ENCODE measurements around the gene CROCC2. TPM values are rescaled to one million over a fixed set of nuclear protein-coding genes. Genes with fewer than 3 reads are reported as not detected.

Gene CROCC2
- total RNA-seq, 1 donor, result not detected

DNA sequence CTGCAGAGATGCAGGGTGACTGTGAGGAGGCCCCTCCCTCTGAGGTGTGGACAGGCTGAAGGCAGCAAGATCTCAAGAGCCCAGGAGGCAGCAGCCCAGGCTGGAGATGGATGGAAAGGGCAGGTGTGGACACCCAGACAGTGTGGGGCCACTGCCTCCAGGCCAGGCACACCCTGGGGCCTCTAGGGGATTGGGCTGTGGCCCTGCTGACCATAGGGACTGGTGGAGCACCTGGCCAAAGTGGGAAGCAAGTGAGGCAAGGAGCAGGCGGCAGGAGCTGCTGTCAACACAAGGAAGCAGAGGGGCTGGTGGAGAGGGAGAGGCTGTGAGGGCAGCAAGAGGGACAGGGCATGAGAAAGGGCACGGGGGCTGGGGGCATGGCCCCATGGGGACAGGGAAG is 103.1 kb downstream of the CROCC2 start:
- Histone ChIP-seq H3K4me1 (ENCODE audit: insufficient read depth, low read length) (peaks cover 18% of the 10 kb centered on the region), H3K9me3 (ENCODE audit: low read depth, low read length) (peaks cover 6% of the 10 kb centered on the region), H3K4me3 (ENCODE audit: low read length) (no peak overlapping the region), H3K27me3 (ENCODE audit: insufficient read depth, low read length) (no peaks in the 10 kb centered on the region)

DNA sequence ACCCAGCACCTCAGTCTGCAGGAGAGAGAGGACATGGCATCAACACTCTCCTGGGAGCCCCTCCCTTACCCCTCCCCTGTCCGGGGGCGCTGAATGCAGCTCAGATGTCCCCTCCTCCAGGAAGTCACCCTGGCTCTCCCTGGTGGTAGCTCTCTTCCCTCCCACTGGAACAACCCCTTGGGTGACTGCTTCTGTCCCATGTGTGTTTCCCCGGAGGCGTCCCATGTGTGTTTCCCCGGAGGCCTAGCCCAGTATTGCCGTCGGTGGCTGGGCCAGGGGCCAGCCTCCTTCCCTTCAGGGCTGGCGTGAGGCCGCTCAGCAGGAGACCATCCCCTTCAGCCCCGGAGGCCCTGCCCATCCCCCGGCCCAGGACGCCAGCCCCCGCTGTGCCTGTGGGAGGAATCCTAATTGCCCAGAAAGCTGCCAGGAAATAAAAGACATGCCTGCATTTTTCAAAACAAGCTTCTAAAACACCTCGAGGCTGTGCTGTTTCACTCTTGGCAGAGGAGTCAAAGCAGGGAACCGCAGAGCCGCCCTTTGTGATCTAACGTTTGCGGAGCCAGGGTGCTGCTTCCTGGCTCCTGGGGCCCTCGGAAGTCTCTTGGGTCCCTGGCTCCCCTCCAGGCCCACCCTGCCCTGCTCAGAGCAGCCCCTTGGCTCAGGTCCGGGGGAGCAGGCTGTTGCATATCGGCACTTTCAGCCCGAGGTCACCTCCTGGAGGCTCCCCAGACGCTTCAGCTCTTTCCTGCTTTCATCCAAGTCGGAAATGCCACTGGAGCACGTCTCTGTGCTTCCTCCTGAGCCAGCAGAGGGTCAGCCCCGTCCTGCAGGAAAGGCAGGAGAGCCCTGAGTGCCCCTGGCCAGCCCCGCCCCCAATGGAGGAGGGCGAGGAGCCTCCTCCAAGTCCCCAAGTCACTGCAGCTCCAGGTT is 103.7 kb downstream of the CROCC2 start:
- Histone ChIP-seq H3K4me1 (ENCODE audit: insufficient read depth, low read length) (peaks cover 18% of the 10 kb centered on the region), H3K4me3 (ENCODE audit: low read length) (no peak overlapping the region), H3K9me3 (ENCODE audit: low read depth, low read length) (peaks cover 5% of the 10 kb centered on the region), H3K27me3 (ENCODE audit: insufficient read depth, low read length) (no peaks in the 10 kb centered on the region)

DNA sequence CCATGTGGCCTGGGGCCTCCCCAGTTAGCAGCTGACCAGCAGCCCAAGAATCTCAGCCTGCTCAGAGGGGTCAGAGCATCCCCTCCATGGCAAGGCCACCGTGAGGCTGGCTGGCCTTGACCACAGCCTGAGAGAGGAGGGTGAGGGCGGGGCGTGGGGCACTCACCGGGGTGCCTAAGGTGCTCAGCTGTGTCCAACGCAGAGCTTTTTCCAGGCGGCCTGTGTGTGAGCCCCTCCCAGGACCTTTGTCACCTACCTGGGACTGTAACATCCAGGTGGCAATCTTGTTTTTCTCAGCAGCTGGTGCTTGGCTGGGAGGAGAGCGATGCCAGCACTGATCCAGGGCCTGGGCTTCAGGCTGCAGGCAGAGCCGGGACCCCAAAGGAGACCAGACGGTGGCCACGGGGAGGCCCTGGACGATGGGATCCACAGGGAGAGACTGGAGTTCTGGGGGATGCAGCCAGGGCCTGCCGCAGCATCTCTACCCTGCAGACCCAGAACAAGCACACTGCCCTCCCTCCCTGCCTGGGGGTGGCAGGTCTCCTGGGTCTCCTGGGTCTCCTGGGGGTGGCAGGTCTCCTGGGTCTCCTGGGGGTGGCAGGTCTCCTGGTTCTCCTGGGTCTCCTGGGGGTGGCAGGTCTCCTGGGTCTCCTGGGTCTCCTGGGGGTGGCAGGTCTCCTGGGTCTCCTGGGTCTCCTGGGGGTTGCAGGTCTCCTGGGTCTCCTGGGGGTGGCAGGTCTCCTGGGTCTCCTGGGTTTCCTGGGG is 104.6 kb downstream of the CROCC2 start:
- H3K9me3 ChIP-seq (ENCODE audit: low read depth, low read length), result peaks cover 2% of the 10 kb centered on the region
- H3K27me3 ChIP-seq (ENCODE audit: insufficient read depth, low read length), result no peaks in the 10 kb centered on the region
- H3K4me3 ChIP-seq (ENCODE audit: low read length), result no peak overlapping the region
- H3K4me1 ChIP-seq (ENCODE audit: insufficient read depth, low read length), result peaks cover 18% of the 10 kb centered on the region

DNA sequence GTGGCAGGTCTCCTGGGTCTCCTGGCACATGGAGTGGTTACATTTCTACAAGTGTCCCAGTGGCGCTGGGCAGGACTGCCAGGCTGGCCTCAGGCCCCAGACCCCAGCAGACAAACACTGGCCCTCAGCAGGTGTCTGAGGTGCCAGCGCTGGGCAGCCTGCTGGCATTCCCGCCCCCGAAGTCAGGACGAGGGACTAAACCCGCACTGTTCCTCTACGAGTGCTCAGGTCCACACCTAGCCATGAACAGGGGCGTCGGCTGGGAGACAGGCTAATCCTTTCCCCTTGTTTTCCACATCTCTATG is 105.1 kb downstream of the CROCC2 start:
- no peak overlapping the region for H3K4me3 ChIP-seq (ENCODE audit: low read length)
- H3K4me1 ChIP-seq (ENCODE audit: insufficient read depth, low read length), result peaks cover 18% of the 10 kb centered on the region
- H3K9me3 ChIP-seq (ENCODE audit: low read depth, low read length), result no peaks in the 10 kb centered on the region
- H3K27me3 ChIP-seq (ENCODE audit: insufficient read depth, low read length), result no peaks in the 10 kb centered on the region

DNA sequence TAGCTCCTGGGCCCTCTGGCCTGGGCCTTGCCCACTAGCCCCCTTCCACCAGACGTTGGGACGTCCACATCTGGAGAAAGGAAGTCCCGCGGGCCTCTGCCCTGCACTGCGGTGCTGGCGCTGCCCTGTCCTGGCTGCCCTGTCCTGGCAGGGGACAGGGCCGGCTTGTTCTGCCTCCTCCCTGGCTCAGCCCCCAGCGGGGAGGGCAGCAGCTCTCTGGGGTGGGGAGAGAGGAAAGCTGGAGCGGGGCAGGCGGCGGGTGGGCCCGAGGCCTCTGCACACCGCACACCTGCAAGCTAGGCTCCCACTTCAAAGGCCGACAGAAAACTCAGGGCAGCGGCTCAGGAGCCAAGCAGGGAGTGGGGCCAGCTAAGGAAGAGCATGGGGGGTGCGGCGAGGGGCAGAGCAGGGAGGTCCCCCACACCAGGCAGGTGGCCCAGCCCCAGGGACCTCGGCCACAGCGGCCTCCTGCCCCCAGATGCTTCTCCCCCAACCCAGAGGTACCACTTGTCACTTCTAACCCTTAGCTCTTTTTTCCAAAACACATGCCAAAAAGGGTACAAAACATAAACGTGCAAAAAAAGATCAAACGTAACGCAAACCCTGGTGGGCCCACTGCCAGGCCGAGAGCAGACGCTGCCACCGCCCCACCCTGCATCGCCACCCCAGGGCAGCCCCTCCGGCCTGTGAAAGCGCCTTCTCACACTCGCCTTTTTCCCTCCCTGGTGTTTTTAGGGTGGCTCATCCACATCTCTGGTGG is 105.8 kb downstream of the CROCC2 start:
- Histone ChIP-seq H3K4me1 (ENCODE audit: insufficient read depth, low read length) (peaks cover 18% of the 10 kb centered on the region), H3K27me3 (ENCODE audit: insufficient read depth, low read length) (no peaks in the 10 kb centered on the region), H3K4me3 (ENCODE audit: low read length) (no peak overlapping the region), H3K9me3 (ENCODE audit: low read depth, low read length) (no peaks in the 10 kb centered on the region)

DNA sequence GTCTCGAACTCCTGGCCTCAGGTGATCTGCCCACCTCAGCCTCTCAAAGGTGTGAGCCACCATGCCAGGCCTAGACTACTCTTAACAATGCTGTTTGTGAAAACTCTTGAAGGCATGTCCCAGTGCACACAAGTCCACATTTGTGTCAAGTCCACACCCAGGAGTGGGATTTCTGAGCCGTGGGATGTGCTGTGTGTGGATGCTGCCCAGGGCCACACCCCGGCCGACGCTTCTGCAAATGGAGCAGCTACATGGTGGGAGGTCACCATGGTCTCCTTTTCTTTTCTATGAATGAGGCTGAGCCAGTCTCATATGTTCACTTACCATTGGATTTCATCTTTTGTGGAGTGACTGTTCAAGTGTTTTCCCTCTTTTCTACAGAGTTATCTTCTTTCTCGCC is 108.1 kb downstream of the CROCC2 start:
- Histone ChIP-seq H3K4me1 (ENCODE audit: insufficient read depth, low read length) (peaks cover 15% of the 10 kb centered on the region), H3K9me3 (ENCODE audit: low read depth, low read length) (no peaks in the 10 kb centered on the region), H3K4me3 (ENCODE audit: low read length) (no peak overlapping the region), H3K27me3 (ENCODE audit: insufficient read depth, low read length) (no peaks in the 10 kb centered on the region)

DNA sequence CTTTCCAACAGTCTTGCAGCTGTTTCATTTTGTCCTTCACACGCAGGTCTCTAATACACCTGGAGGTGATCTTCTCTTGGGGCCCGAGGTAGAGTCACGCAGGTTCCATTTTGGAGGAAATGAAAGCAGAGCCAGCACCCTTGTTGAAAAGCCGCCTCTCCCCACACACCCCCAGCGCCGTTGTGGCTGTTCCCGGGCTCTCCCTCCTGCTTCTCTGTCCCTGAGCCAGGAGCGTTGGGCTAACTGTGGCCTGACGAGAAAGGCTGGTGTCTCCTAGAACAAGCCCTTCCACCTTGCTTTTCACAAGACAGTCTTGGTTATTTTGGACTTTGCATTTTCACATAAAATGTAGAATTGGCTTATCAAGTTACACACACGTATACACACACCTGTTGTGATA is 108.6 kb downstream of the CROCC2 start:
- no peaks in the 10 kb centered on the region for H3K9me3 ChIP-seq (ENCODE audit: low read depth, low read length)
- no peaks in the 10 kb centered on the region for H3K27me3 ChIP-seq (ENCODE audit: insufficient read depth, low read length)
- H3K4me3 ChIP-seq (ENCODE audit: low read length), result no peak overlapping the region
- H3K4me1 ChIP-seq (ENCODE audit: insufficient read depth, low read length), result peaks cover 9% of the 10 kb centered on the region

DNA sequence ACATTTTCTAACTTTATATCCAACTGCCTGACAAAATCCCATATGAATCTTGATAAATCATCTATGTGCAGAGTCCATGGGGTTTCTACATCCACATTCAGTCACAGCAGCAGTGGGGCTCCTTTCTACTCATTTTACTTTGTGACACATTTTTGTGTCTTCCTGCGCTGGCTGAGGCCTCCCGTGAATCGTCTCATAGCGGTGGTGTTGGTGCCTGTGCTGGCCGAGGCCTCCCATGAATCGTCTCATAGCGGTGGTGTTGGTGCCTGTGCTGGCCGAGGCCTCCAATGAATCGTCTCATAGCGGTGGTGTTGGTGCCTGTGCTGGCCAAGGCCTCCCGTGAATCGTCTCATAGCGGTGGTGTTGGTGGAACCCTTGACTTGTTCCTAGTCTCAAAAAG is 109.3 kb downstream of the CROCC2 start:
- Histone ChIP-seq H3K27me3 (ENCODE audit: insufficient read depth, low read length) (no peaks in the 10 kb centered on the region), H3K9me3 (ENCODE audit: low read depth, low read length) (no peaks in the 10 kb centered on the region), H3K4me3 (ENCODE audit: low read length) (no peak overlapping the region), H3K4me1 (ENCODE audit: insufficient read depth, low read length) (peaks cover 4% of the 10 kb centered on the region)

DNA sequence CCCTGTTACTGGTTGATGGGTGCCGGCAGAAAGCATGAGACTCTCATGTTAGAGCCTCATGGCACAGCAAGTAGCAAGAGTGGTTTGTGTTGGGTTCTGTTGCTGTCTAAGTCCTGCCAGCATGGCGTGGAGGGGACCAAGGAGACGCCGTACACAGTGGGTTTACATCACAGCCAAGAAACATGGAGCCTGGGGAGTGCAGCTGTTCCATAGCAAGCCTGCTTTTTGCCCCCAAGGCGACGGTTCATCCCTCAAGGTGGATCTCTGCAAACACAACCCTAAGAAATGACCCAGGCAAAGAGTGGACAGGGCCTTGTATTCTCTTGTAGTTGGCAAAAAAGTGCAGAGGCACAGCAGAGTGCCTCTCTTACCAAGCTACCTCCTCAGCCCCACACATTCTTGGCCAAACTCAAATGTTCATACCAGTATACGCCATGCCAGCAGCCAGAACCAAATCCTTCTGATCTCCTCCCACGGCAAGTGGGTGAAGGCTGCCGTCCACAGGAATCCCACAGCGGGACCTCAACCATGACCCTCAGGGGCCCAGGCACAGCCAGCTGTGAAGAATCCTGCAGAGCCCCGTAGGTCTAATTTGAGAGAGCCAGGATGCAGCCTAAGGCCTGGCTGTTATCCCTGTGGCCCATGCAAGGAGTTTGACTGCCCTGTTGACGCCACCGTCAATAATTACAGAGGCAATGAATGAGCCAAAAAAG is 111.2 kb downstream of the CROCC2 start:
- Histone ChIP-seq H3K27me3 (ENCODE audit: insufficient read depth, low read length) (no peaks in the 10 kb centered on the region), H3K4me1 (ENCODE audit: insufficient read depth, low read length) (no peaks in the 10 kb centered on the region), H3K9me3 (ENCODE audit: low read depth, low read length) (no peaks in the 10 kb centered on the region), H3K4me3 (ENCODE audit: low read length) (no peak overlapping the region)

DNA sequence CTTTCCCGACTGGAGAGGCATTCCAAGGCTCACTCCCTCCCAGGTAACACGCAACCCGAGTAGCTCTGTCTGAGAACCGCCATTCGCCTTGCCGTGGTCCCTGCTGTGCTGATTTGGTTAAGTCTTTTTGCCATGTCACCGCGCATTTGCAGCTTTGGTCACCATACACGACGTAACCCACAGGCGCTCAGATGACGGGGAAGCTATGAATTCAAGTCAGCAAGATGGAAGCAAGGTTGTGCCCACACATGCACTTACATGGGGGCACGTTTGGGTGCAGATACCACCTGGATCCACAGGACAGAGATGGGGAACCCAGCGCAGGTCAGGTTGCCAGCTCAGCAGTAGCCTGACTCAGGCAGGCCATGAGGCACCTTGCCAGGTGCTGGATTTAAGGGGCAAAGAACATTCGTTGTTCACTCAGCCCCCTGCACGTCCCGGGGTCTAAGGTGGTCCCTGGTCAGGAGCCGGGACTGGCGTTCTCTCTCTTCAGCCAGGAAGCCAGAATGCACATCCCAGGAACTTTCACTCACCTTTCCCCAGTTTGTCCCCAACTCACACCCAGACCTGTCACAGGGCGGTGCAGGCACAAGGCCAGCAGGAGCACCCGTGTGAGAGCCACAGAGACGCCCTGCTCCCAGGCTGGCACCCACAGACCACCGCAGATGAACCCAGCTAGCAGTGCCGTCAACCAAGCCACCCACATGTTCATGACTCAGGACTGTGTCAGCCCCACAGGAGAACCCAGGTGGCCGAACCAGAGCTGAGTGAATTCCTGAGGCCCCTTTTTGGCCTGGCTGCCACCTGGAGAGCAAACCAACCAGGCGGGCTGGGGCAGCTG is 112.1 kb downstream of the CROCC2 start:
- no peaks in the 10 kb centered on the region for H3K27me3 ChIP-seq (ENCODE audit: insufficient read depth, low read length)
- H3K4me1 ChIP-seq (ENCODE audit: insufficient read depth, low read length), result no peaks in the 10 kb centered on the region
- no peak overlapping the region for H3K4me3 ChIP-seq (ENCODE audit: low read length)
- no peaks in the 10 kb centered on the region for H3K9me3 ChIP-seq (ENCODE audit: low read depth, low read length)

DNA sequence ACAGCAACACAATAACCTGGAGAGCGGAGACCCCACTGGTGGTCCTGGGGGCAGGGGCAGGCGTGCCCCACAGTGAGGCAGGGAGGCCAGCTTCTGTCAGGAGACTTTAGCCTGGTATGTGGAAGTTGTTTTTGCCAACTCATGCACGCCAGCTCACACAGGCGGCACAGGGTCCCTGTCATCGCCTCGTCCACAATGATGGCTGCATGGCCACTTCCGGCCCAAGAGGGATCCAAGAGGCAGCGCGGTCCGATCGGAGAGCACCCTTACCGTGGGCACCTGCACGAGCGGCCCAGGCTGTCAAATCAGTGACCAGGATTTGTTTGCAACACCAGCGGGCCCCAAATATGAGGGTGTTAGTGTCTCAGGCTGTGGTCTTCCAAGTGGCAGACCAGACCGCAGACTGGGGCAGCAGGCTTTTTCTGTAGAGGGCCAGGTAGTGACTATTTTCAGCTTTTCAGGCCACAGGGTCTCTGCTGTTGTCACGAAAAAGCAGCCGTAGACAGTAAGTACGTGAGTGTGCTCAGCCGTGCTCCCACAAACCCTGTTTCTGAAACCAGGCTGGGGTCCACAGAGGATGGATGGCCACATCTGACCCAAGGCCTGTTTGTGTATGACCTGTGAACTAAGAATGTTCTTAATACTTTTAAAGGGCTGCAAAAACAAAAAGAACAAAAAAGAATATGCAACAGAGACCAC is 113.5 kb downstream of the CROCC2 start:
- Histone ChIP-seq H3K9me3 (ENCODE audit: low read depth, low read length) (no peaks in the 10 kb centered on the region), H3K27me3 (ENCODE audit: insufficient read depth, low read length) (no peaks in the 10 kb centered on the region), H3K4me1 (ENCODE audit: insufficient read depth, low read length) (no peaks in the 10 kb centered on the region), H3K4me3 (ENCODE audit: low read length) (no peak overlapping the region)

DNA sequence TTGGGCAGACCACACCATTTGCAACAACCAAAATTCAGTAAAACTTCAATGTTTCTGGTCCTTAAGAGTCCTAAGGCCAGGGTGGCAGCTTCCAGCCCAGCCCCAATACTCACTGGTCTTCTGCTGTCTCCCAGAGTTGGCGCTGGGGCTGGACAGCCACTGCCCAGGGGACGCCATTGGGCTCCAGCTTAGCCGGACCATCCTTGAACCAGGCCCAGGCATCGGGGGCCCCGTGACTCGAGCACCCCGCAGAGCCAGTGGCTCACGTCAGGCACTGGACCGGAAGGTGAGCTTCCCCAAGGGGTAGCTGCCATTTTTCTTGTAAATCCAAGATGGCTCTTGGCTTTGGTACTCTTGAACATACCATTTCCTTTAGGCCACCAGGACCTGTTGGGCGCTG is 114.1 kb downstream of the CROCC2 start:
- Histone ChIP-seq H3K4me3 (ENCODE audit: low read length) (no peak overlapping the region), H3K9me3 (ENCODE audit: low read depth, low read length) (peaks cover 2% of the 10 kb centered on the region), H3K4me1 (ENCODE audit: insufficient read depth, low read length) (no peaks in the 10 kb centered on the region), H3K27me3 (ENCODE audit: insufficient read depth, low read length) (no peaks in the 10 kb centered on the region)

DNA sequence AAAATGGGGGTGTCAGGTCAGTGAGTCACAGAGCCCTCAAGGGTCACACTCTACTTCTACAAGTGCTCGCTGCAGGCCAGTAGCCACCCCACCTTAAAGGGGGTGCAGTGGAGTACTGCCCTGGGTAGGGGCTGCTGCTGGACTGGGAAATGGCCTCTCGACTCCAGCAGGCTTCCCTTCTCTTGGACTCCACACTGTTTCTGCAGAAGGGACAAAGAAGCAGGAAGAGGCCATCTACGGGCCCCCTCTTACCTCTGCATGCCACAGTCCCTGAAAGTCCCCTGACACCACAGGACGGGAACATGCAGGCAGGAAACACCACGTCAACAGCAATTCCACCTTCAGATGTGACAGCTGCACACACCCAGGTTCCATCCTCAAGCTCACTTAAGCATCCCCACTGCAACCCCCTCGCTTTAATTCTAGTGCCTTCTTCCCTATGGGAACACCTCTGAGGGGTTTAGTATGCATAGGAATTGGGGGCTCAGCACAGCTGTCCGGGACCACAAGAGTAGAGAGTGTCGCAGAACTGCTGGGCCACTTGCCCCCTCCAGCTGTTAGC is 114.6 kb downstream of the CROCC2 start:
- Histone ChIP-seq H3K4me3 (ENCODE audit: low read length) (no peak overlapping the region), H3K27me3 (ENCODE audit: insufficient read depth, low read length) (no peaks in the 10 kb centered on the region), H3K4me1 (ENCODE audit: insufficient read depth, low read length) (no peaks in the 10 kb centered on the region), H3K9me3 (ENCODE audit: low read depth, low read length) (peaks cover 8% of the 10 kb centered on the region)

All from mononuclear cell (primary cell).